CD4-positive, alpha-beta T cell (primary cell): ENCODE measurements around the gene COA1. TPM values are rescaled to one million over a fixed set of nuclear protein-coding genes. Genes with fewer than 3 reads are reported as not detected.

Experiments used
- ATAC-seq: fragments of 200-7000 bp; cut with Tn5 transposase; one replicate; pipeline ENCODE4 v1.10.0; 2022; ENCODE audit warnings: mild to moderate bottlenecking; ENCODE audit not compliant: poor library complexity
- CTCF ChIA-PET: fragments of 350-600 bp; sonication (Branson Sonifier 250); formaldehyde crosslinking; loops from one replicate; lab custom pipeline; 2021; ENCODE audit warnings: antibody characterized with exemption, inconsistent platforms; lab: Charles Lee
- POLR2A ChIA-PET: fragments of 350-600 bp; sonication (Branson Sonifier 250); formaldehyde crosslinking; loops from one replicate; lab custom pipeline; 2021; ENCODE audit warnings: antibody characterized with exemption, inconsistent platforms; lab: Charles Lee
- DNase-seq, 14 experiments: peaks; one replicate each; pipeline ENCODE4 v3.0.0-alpha.2; 2013 to 2020; ENCODE audit warnings: mixed read lengths in 2 of 14
- H3K27ac ChIP-seq, 2 donors: one replicate each; pipeline versions ENCODE4 v1.5.1 to v1.7.0; 2013; ENCODE audit warnings: low read length in 2 of 2, low read depth in 1 of 2, mild to moderate bottlenecking in 1 of 2
- H3K27me3 ChIP-seq, 2 experiments: 1 replicate in 1 of 2; 2 replicates in 1 of 2; pipeline versions ENCODE4 v1.6.1 to v1.7.0; 2013; ENCODE audit warnings: low read length in 2 of 2, control low read depth in 1 of 2, mild to moderate bottlenecking in 1 of 2, moderate library complexity in 1 of 2; ENCODE audit not compliant: insufficient read depth in 2 of 2, control insufficient read depth in 1 of 2
- H3K36me3 ChIP-seq: one replicate; pipeline ENCODE4 v1.6.1; 2013; ENCODE audit warnings: low read length, control low read depth; ENCODE audit not compliant: insufficient read depth
- H3K4me1 ChIP-seq: one replicate; pipeline ENCODE4 v1.6.1; 2013; ENCODE audit warnings: low read length, control low read depth; ENCODE audit not compliant: insufficient read depth
- H3K4me3 ChIP-seq: one replicate; pipeline ENCODE4 v1.5.1; 2013; ENCODE audit warnings: mild to moderate bottlenecking, low read length, moderate library complexity
- H3K9me3 ChIP-seq, 2 experiments: 1 replicate in 1 of 2; 2 replicates in 1 of 2; pipeline versions ENCODE4 v1.6.1 to v1.7.0; 2013; ENCODE audit warnings: low read length in 2 of 2, mild to moderate bottlenecking in 2 of 2, control low read depth in 1 of 2, moderate library complexity in 1 of 2; ENCODE audit not compliant: control insufficient read depth in 1 of 2, insufficient read depth in 1 of 2
- H3K27ac Mint-ChIP-seq: one replicate; pipeline ENCODE4 v1.8.0; 2020; ENCODE audit warnings: mixed read lengths
- H3K27me3 Mint-ChIP-seq: one replicate; pipeline ENCODE4 v1.8.0; 2021; ENCODE audit warnings: mixed read lengths
- H3K36me3 Mint-ChIP-seq: one replicate; pipeline ENCODE4 v1.8.0; 2021; ENCODE audit warnings: low read depth, mixed read lengths
- H3K4me1 Mint-ChIP-seq: one replicate; pipeline ENCODE4 v1.8.0; 2021; ENCODE audit warnings: low read depth, mixed read lengths
- H3K4me3 Mint-ChIP-seq: one replicate; pipeline ENCODE4 v1.8.0; 2020; ENCODE audit warnings: mild to moderate bottlenecking, mixed read lengths
- H3K9me3 Mint-ChIP-seq: one replicate; pipeline ENCODE4 v1.8.0; 2020; ENCODE audit warnings: mixed read lengths
- intact Hi-C, 2 experiments: fragments of 100-400 bp; cut with DNase I in 1 of 2; cut with micrococcal nuclease in 1 of 2; formaldehyde crosslinking; loops; one replicate each; pipeline versions ENCODE4 v1.15.1 to v1.9.0; 2023 to 2025; cut with DNase I, micrococcal nuclease
- total RNA-seq, 174 experiments: library from RNA in 2 of 174; stranded (reverse) in 2 of 174; gene quantifications; one replicate each; pipeline ENCODE4 v1.2.3 and lab custom pipeline; 2021 to 2026
- TF ChIP-seq, protein P1 (sequence below): fragments of 200-600 bp; IDR thresholded peaks from one replicate; pipeline ENCODE4 v1.8.0; 2022; ENCODE audit warnings: antibody characterized with exemption, mild to moderate bottlenecking

COA1 gene
- total RNA-seq, 2 experiments from 2014 or later = 78.9 to 80.7 TPM

DNA sequence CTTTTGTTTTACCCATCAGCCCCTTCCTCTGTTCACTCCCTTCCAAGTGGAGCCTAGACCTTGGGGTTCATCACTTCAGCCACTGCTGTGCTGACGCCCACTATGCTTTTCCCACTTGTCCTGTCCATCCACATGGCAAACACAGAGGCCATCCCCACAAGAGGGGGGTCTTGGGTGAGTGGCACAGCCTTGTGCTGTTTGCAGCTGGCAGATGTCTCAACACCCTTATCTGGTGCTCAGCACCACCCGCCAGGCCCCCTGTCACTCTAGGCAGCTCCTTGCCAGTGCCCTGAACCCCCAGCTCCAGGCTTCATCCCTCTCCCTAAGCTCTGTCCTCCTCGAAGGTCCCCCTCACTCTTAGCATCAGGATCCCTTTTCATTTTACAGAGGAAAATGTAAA lies 42.2 kb upstream of the COA1 start:
- H3K9me3 Mint-ChIP-seq = peaks cover 2% of the 10 kb centered on the region
- H3K27me3 ChIP-seq = no peaks in the 10 kb centered on the region
- H3K4me3 Mint-ChIP-seq = no peak overlapping the region
- POLR2A ChIA-PET = no interaction called here
- intact Hi-C loops = no loop called here
- TF ChIP-seq, protein P1, sequence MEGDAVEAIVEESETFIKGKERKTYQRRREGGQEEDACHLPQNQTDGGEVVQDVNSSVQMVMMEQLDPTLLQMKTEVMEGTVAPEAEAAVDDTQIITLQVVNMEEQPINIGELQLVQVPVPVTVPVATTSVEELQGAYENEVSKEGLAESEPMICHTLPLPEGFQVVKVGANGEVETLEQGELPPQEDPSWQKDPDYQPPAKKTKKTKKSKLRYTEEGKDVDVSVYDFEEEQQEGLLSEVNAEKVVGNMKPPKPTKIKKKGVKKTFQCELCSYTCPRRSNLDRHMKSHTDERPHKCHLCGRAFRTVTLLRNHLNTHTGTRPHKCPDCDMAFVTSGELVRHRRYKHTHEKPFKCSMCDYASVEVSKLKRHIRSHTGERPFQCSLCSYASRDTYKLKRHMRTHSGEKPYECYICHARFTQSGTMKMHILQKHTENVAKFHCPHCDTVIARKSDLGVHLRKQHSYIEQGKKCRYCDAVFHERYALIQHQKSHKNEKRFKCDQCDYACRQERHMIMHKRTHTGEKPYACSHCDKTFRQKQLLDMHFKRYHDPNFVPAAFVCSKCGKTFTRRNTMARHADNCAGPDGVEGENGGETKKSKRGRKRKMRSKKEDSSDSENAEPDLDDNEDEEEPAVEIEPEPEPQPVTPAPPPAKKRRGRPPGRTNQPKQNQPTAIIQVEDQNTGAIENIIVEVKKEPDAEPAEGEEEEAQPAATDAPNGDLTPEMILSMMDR = no peak
- no peaks in the 10 kb centered on the region for H3K9me3 ChIP-seq
- CTCF ChIA-PET = no interaction called here
- ATAC-seq (no peak), DNase-seq (no peak)
- no peaks in the 10 kb centered on the region for H3K27me3 Mint-ChIP-seq
- no peak overlapping the region for H3K4me3 ChIP-seq
- H3K27ac ChIP-seq = no peak overlapping the region
- H3K4me1 ChIP-seq = peaks cover 3% of the 10 kb centered on the region
- peaks cover 14% of the 10 kb centered on the region for H3K36me3 ChIP-seq
- no peaks in the 10 kb centered on the region for H3K4me1 Mint-ChIP-seq
- no peak overlapping the region for H3K27ac Mint-ChIP-seq
- H3K36me3 Mint-ChIP-seq = peaks cover 31% of the 10 kb centered on the region

DNA sequence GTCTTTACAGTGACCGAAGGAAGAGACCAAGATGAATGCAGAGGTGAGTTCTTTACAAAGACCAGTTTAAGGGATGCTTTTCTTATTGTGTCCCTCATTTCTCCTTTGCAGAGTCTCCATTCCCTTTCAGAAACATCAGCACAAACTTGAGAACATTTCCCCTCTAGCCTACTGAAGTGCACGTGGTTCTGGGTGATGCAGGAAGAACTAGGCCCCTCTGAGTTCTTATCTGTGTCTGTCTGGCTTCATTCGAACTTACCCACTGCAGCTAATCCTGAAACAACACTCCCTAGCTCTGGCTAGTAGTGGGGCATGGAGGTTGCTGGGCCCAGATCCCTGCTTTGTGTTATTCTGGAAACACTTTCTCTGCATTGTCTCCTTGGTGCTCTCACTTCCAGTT lies 41.8 kb upstream of the COA1 start:
- intact Hi-C loops = no loop called here
- H3K9me3 ChIP-seq = no peaks in the 10 kb centered on the region
- H3K27me3 ChIP-seq = no peaks in the 10 kb centered on the region
- no peaks in the 10 kb centered on the region for H3K27me3 Mint-ChIP-seq
- peaks cover 14% of the 10 kb centered on the region for H3K36me3 ChIP-seq
- H3K4me3 Mint-ChIP-seq = no peak overlapping the region
- H3K9me3 Mint-ChIP-seq = no peaks in the 10 kb centered on the region
- no peak overlapping the region for H3K4me3 ChIP-seq
- H3K36me3 Mint-ChIP-seq = peaks cover 26% of the 10 kb centered on the region
- no peak overlapping the region for H3K27ac ChIP-seq
- TF ChIP-seq, protein P1 = no peak
- H3K27ac Mint-ChIP-seq = no peak overlapping the region
- no peak for ATAC-seq
- H3K4me1 ChIP-seq = peaks cover 3% of the 10 kb centered on the region
- no peak for DNase-seq
- POLR2A ChIA-PET = no interaction called here
- no peaks in the 10 kb centered on the region for H3K4me1 Mint-ChIP-seq
- CTCF ChIA-PET = no interaction called here

DNA sequence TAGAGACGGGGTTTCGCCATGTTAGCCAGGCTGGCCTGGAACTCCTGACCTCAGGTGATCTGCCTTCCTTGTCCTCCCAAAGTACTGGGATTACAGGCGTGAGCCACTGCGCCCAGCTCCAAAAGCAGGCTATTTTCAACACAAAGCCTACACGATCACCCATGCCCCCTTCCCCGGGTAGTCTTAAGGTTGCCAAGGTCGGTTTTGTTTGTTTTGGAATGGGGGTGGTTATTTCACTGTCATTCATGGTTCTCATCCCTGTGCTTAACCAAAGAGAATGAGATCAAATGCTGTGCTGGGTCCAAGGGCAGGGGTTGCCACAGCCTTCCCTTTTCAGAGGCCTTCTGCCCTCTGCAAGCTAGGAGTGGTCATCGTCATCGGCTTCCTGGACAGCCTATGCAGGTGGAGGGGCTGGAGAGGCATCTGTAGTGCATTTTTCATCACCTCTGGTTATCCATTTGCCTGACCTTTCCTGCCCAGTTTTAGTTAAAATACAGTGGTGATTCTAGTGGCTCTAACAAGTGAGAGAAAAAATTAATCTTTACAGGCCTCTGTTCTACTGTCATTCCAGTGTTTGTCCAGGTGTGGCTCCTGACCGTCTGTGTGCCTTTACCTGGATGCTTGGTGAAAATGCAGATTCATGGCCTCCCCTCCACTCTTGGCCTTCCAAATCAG lies 40.6 kb upstream of the COA1 start:
- peaks cover 26% of the 10 kb centered on the region for H3K36me3 Mint-ChIP-seq
- ATAC-seq (no peak), DNase-seq (no peak)
- Histone ChIP-seq H3K36me3 (peaks cover 14% of the 10 kb centered on the region), H3K4me1 (peaks cover 3% of the 10 kb centered on the region), H3K27me3 (no peaks in the 10 kb centered on the region), H3K4me3 (no peak overlapping the region), H3K9me3 (no peaks in the 10 kb centered on the region), H3K27ac (no peak overlapping the region)
- ChIA-PET CTCF (no interaction called here), POLR2A (no interaction called here)
- no peak overlapping the region for H3K27ac Mint-ChIP-seq
- TF ChIP-seq, protein P1 = no peak
- H3K4me1 Mint-ChIP-seq = peaks cover 1% of the 10 kb centered on the region
- H3K9me3 Mint-ChIP-seq = no peaks in the 10 kb centered on the region
- intact Hi-C loops = no loop called here
- H3K27me3 Mint-ChIP-seq = no peaks in the 10 kb centered on the region
- no peak overlapping the region for H3K4me3 Mint-ChIP-seq
